ENCODE measurements around the gene MTM1.

DNA sequence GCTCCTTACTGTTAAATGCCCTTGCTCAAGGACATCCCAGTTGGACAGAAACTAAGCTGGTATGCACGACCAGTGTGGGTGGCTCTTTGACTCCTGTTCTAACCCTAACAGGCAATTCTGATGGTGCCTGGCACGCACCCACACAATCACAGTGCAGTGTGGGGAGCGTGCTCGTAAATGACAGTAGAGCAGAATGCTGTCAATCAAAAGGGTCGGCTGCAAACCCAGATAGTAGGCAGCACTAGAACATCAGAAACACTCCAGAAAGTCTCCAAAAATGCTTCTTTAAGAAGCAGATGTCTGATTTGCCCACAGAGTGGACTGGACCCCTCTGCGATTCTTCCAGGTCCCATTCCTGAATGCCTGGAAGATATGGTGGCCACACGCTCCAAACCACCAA, 37.6 kb upstream of the MTM1 start:
- no peak for TF ChIP-seq CTCF (IDR thresholded peaks at IDR 0.05; ENCODE audit: insufficient read depth, low read length, poor library complexity, severe bottlenecking)
- no peak for TF ChIP-seq EZH2phosphoT487 (conservative IDR thresholded peaks at IDR 0.05; ENCODE audit: low read length)

All from SU-DHL-6 (cell line).